ENCODE results near the gene NAE1.

NAE1 gene

GRCh38 chr16:66844342-66845079 lies 13.7 kb upstream of the NAE1 start, which contains the start of gene CA7:
Gene CA7 (plus strand): TSS chr16:66844414. CDS start chr16:66844488, 74 bp downstream.
- DNase-seq (ENCODE audit: low read depth) = no peak
- H3K4me3 ChIP-seq (ENCODE audit: low read depth, low read length) = no peak within 1 kb of the TSS
- TF ChIP-seq CTCF (IDR thresholded peaks at IDR 0.05; ENCODE audit: low read depth, low read length) (no peak), MAX (IDR thresholded peaks at IDR 0.05; ENCODE audit: low read depth, low read length) (no peak), MYC (IDR thresholded peaks at IDR 0.05; ENCODE audit: low read depth, low read length) (no peak), POLR2A (IDR thresholded peaks at IDR 0.05; ENCODE audit: extremely low read depth, insufficient read length) (no peak)

GRCh38 chr16:66844009-66844341 lies 13.2 kb upstream of the NAE1 start:
- no peak overlapping the region for H3K4me3 ChIP-seq (ENCODE audit: low read depth, low read length)
- no peak for DNase-seq (ENCODE audit: low read depth)
- TF ChIP-seq MYC (IDR thresholded peaks at IDR 0.05; ENCODE audit: low read depth, low read length) = no peak
- TF ChIP-seq MAX (IDR thresholded peaks at IDR 0.05; ENCODE audit: low read depth, low read length) = no peak
- TF ChIP-seq CTCF (IDR thresholded peaks at IDR 0.05; ENCODE audit: low read depth, low read length) = no peak
- TF ChIP-seq POLR2A (IDR thresholded peaks at IDR 0.05; ENCODE audit: extremely low read depth, insufficient read length) = no peak

- no peak overlapping the region for H3K4me3 ChIP-seq (ENCODE audit: low read depth, low read length)
- no peak for TF ChIP-seq MAX (IDR thresholded peaks at IDR 0.05; ENCODE audit: low read depth, low read length)
- no peak for TF ChIP-seq POLR2A (IDR thresholded peaks at IDR 0.05; ENCODE audit: extremely low read depth, insufficient read length)
- TF ChIP-seq MYC (IDR thresholded peaks at IDR 0.05; ENCODE audit: low read depth, low read length) = no peak
- no peak for TF ChIP-seq CTCF (IDR thresholded peaks at IDR 0.05; ENCODE audit: low read depth, low read length)
- DNase-seq (ENCODE audit: low read depth) = no peak
Observed at GRCh38 chr16:66843191-66843590, 12.4 kb upstream of the NAE1 start.

- TF ChIP-seq MYC (IDR thresholded peaks at IDR 0.05; ENCODE audit: low read depth, low read length) = no peak
- no peak for TF ChIP-seq CTCF (IDR thresholded peaks at IDR 0.05; ENCODE audit: low read depth, low read length)
- no peak for TF ChIP-seq MAX (IDR thresholded peaks at IDR 0.05; ENCODE audit: low read depth, low read length)
- TF ChIP-seq POLR2A (IDR thresholded peaks at IDR 0.05; ENCODE audit: extremely low read depth, insufficient read length) = no peak
- DNase-seq (ENCODE audit: low read depth) = no peak
Observed at GRCh38 chr16:66842765-66843164, 12.0 kb upstream of the NAE1 start.

GRCh38 chr16:66841366-66841765 lies 10.6 kb upstream of the NAE1 start:
- TF ChIP-seq CTCF (IDR thresholded peaks at IDR 0.05; ENCODE audit: low read depth, low read length) = no peak
- no peak for TF ChIP-seq MAX (IDR thresholded peaks at IDR 0.05; ENCODE audit: low read depth, low read length)
- TF ChIP-seq POLR2A (IDR thresholded peaks at IDR 0.05; ENCODE audit: extremely low read depth, insufficient read length) = no peak
- no peak for TF ChIP-seq MYC (IDR thresholded peaks at IDR 0.05; ENCODE audit: low read depth, low read length)
- DNase-seq (ENCODE audit: low read depth) = no peak
- no peak overlapping the region for H3K4me3 ChIP-seq (ENCODE audit: low read depth, low read length)

More at GRCh38 chr16:66842765-66843164, 12.0 kb upstream of the NAE1 start:
- H3K4me3 ChIP-seq (ENCODE audit: low read depth, low read length) = no peak overlapping the region

Data from NB4 (cell line).